SHP77 (cell line): ENCODE results near the gene SLC39A12.

Experiments
- DNase-seq, 2 experiments: peaks; one replicate each; lab custom pipeline; 2025; lab: John Stamatoyannopoulos, UW

Gene SLC39A12

DNA sequence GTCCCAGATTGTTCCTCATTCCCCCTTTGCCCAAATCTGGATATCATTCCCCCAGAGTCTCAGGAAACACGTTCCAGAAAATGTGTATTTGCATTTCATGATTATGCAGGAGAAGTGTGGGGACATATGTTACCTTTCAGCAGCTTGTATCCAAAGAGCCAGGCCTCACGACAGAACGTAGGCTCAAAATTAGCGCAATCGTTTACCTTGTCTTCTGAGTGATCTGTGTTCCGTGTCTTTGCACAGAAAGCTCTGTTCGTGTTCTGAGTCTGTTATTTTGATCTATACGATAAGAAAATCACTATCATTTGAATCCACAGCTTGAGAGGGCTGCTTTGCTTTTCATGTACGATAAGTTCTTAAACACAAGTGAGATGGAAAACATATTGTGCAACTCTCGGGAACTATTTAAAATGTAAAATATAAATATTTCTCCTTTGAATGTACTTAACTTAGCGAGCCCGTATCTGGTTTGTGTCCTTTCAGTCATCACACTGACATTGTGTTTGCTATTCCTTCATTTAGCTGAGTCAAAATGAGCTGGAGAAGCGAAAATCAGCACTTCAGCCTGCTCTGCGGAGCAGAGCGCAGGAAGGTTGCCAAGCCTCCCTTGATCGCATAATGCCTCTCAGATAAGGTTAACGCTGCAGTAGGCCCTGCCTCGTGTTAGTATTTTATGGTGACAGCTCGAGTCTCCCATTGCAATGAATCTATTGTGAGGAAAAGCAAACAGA is 108.3 kb downstream of the SLC39A12 start:
- DNase-seq: no peak

DNA sequence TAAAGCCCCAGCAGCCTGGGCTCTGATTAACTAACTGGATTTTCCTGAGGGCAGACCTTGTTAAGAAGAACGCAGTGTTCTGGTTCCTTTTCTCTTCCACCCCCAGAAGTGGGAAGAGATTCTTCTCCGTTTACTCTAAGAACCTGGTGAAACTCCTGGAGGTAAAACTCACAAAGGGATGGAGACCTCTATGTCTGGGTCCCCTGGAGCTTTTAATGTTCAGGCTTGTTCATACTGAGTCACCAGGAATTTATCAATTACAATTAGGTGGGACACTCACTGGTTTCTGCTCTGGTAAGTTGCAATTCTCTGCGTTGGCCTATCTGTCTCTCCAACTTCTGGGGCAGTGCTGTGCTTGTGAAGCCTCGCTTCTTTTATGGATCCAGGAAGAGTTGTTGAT is 115.2 kb downstream of the SLC39A12 start:
- no peak for DNase-seq

DNA sequence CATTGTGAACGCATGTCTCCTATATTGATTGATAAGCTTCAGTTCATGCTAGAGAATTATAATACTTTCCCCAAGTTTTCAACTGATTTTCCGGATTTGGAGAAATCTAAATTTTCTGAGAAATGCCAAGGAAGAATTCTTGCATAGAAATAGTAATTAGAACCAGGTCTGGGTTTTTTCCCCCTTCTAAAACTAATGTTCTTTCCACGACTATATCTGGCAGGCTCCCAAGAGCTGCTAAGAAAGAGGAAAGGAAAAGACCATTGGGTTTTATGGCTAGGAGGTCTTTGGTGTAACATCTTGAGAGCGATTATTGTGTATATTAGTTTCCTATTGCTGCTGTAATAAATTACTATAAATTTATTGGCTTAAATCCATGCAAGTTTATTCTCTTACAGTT is 116.7 kb downstream of the SLC39A12 start:
- no peak for DNase-seq

DNA sequence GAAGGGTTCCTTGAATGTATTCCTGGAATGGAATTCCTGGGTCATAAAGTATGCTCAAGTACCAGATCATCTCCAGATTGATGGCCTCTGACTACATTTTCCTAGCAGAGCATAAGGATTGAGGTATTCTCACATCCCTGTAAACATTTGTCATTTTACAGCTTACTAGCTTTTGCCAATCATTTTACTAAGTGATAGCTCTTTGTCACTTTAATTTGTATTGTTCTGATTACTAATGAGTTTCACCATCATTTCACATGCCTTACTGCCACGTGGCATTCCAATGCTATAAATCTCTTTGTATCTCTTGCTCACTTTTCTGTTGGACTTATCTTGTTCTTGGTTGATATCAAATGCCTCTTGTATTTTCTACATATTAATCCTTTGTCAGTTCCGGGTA is 119.9 kb downstream of the SLC39A12 start:
- DNase-seq: no peak

DNA sequence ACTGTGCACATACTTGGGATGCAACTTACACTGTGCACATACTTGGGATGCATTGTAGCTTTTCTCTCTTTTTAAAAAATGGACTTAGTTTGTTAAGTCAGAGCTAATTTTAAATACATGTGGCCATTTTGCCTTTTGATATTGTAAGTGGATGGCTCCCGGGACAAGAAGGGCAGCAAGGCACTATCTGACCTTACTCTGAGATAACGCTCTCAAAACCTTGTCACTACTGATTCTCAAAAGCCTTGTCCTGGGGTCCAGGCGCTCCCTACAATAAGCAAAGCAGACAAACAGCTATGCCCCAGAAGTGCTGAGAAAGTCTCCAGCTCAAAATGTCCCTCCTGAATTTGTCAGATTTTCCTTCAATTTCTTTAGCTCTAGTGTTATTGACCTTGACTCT is 121.6 kb downstream of the SLC39A12 start:
- no peak for DNase-seq

GRCh38 chr10:18075881-18076280 is 124.2 kb downstream of the SLC39A12 start:
- DNase-seq: no peak

GRCh38 chr10:18079665-18080295 is 128.1 kb downstream of the SLC39A12 start:
- no peak for DNase-seq

DNA sequence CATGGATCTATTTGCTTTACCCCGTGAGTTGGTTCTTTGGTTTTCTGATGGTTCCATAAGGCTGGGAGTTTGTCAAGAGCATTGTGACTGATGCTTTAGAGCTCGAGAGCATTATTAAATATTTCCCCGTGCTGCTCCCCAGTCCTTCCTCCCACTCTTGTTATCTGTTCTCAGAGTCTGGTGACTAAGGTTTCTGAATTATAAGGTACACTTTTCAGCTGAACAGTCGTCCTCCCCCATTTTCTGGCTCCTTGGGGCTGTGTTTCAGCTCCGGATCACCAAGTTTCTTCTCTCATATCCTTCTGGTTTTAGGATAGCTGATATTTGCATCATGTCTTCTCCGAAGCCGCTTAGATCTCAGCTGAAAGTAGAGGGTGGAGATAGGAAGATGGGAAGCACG is 130.7 kb downstream of the SLC39A12 start:
- DNase-seq: no peak

GRCh38 chr10:18085855-18086254 is 134.1 kb downstream of the SLC39A12 start:
- DNase-seq: no peak

DNA sequence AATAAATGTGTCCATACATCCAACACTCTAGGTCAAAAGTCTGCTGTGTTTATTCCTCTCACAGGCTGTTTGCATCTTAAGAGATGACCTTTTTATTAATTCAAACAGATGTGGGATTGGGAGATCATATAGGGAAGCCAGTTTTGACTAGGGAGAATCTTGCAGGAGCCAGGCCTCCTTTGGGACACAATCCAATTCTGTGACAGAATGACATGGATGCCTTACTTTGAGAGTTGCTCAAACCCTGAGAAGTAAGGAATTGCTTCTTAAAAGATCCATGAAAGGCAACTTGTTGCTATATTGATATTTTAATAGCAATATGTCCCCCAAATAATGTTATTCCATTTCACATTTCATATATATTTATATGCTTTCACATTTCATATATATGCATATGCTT is 135.0 kb downstream of the SLC39A12 start:
- DNase-seq: no peak

GRCh38 chr10:18087355-18087754 is 135.6 kb downstream of the SLC39A12 start:
- DNase-seq: no peak
